Non-pigmented ciliary epithelial cell (primary cell): ENCODE measurements around the gene SERPINB6.
"Not testable (repeated sequence)": the region's sequence is repeated elsewhere in the genome, so short reads cannot be mapped to it uniquely, and the experiment has no call there.

Experiments used
- DNase-seq: peaks from one replicate; pipeline ENCODE4 v3.0.0-alpha.2; 2010; ENCODE audit warnings: low read depth

The SERPINB6 gene

DNA sequence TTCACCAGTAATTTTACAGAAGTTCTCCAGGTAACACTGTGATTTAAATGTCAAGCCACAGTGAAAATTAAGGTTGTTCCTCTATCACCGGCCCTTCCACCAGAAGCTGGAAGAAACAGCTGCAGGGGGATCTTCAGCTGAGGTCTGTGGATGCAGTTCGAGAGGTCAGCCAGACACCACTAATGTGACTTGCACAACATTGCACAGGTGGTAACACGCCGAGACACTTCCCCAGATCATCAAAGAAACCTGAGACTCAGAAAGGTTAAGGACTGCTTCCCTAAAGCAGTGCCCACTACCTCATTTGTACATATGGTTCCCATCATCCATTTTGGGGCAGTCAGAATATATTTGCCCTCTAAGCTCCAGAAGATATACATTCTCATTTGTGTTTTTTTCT lies 60.2 kb downstream of the SERPINB6 start:
- no peak for DNase-seq

DNA sequence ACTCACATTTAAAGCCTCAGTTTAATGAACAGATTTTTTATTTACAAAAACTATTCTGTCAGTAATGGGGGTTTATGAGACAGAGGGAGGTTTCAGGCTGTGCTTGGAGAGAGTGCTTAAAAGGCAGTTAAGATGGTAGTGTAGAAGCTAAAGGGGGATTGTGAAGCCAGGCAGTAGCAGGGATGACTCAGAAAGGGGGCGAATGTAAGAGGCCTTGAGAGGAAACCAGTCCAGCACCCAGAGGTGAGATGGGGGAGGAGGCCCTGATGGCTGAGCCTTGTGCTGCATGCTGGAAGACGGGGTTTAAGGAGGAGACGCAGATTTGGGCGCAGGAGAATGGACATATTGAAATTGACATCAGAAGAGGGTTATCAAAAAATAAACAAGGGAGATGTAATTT lies 61.6 kb downstream of the SERPINB6 start:
- no peak for DNase-seq

DNA sequence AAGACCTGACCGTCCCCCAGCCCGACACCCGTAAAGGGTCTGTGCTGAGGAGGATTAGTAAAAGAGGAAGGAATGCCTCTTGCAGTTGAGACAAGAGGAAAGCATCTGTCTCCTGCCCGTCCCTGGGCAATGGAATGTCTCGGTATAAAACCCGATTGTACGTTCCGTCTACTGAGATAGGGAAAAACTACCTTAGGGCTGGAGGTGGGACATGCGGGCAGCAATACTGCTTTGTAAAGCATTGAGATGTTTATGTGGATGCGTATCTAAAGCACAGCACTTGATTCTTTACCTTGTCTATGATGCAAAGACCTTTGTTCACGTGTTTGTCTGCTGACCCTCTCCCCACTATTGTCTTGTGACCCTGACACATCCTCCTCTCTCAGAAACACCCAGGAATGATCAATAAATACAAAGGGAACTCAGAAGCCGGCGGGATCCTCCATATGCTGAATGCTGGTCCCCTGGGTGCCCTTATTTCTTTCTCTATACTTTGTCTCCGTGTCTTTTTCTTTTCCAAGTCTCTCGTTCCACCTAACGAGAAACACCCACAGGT lies 62.2 kb downstream of the SERPINB6 start:
- DNase-seq = not testable (repeated sequence)

DNA sequence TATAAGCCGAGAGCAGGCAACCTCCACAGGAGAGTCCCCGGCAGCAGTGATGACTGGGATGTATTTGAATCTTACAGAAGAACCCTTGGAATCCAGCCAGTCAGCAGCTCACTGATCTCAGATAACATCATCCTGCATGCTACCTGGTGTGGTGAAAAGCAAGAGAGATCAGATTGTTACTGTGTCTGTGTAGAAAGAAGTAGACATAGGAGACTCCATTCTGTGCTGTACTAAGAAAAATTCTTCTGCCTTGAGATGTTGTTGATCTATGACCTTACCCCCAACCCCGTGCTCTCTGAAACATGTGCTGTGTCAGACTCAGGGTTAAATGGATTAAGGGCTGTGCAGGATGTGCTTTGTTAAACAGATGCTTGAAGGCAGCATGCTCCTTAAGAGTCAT lies 62.9 kb downstream of the SERPINB6 start:
- DNase-seq = not testable (repeated sequence)

DNA sequence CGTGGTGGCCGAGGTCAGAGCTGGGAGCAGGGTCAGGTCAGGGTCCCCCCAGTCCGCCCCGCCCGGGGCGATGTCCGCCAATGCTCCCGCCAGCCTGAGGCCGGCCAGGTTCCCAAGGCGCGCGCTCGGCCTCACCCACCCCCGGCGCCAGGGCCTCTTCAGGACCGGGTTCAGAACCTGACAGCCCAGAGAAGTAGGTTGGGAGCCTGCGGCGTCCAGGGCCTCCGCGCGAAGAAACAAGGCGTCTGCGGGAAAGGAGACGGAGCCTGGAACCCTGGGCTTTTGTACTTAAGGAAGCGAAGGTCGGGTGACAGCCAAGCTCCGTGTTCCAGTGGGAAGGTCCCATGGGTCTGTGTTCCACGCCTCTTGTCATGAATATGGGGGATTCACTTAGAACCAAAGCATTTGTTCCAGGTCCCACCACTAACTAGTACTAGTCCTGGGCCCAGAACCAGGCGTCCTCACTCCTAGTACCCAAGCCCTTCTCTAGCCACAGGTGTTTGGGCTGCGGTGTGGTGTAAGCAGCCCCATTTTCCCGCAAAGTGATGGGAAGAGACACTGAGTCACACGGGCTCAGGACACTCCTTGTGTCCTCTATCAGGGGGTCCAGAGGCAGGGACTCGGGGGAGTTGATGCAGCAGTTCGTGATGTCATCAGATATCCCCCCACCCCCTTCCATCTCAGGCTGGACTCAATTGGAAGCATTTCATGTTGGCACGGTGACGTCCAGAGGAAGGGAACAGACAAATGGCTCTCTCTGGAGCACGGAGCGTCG lies 67.8 kb downstream of the SERPINB6 start:
- DNase-seq = not testable (repeated sequence)

DNA sequence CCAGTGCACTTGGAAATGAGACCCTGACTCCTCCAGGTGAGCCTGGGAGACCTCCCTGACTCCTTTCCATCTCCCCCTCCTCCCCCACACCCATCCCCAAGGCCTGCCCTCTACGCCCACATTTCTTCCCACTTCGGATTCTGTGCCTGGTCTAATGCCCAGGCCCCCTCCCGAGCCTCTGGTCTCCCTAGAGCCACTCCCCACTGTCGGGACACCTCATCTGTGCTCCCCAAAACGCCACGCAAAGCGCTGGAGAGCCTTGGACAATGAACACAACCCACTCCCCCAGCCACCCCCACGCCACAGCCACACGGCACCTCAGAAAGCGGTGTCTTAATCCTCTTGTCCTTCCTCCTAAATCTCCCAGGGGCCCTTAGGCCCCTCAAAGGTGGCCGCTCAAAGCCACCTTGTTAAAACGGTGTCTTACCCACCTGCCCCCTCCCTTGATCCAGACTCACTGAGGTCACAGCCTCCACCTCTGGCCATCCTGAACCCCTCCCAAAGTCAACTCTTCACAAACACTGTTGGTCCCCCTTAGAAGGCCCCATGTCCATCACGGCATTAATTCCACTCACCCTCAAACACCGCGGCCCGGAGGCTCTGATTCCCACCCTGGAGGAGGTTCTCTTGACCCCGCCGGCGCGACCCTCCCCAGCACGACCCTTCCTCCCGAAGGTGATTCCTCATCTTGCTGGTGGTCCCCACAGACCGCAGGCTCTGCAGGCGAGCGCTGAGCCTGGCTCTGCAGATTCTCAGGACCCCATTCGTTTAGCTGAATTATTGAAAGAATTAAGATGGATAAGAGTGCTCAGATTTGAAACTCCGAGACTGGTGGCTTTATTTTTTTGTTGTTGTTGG lies 69.5 kb downstream of the SERPINB6 start:
- DNase-seq = not testable (repeated sequence)

DNA sequence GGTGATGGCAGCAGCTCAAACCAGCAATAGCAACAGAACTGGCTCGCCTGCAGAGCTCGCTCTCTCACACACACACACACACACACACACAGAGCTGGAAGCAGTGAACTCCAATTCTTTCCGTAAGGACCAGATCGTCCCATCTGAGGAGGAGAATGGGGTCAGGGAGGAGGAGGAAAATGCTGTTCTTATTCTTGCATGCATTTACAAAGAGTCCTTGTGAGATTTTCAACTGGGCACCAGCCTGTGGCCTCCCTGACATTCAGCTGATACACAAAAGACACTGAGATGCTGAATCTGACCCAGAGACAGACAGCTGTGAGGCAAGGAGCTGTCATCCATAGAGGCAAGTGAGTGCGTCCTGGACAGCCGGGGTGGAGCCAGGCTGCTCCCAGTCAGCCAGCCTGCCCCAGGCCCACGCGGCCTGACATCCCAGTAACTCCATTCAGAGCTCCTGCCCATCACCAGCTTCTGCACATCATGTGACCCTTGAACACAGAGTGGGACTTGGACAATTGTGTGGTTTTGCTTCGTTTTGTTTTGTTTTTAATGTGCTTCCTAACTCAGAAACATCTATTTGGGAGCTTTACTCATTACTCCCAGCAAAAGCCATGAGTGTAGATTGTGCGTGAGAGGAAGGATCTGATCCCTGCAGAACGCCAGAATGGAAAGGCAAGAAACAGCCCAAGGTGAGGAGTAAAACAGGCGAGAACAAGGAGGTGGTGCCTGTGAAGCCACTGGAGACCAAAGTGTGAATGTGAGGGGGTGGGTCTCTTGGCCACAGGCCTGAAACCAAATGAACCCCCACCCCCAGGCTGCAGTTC lies 70.3 kb downstream of the SERPINB6 start:
- no peak for DNase-seq

DNA sequence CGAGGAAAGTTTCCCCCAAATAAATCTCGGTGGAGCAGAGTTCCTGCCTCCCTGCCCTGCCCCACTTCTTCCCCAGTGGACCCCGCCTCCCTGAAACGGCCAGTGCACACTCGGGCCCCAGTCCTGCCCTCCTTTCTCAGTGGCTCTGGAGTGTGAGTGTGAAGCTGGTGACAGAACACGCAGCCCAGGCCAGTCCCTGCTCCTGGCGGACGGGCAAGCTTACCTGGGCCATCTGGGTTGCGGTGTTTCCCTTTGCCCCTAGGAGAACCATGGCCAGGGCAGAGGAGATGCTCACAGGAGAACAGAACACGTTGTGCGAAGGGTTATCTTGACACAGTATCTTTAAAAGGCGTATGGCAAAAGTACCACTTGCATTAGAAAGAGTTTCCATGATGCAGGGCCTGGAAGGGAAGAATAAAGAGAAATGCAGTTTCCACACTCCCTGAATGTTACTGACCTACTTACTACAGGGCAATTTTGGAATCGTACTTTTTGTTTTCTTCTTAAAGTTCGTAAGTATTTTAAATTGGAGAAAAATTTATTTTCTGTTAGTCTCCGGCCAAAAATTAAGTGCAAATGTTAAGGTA lies 71.1 kb downstream of the SERPINB6 start:
- DNase-seq = no peak

DNA sequence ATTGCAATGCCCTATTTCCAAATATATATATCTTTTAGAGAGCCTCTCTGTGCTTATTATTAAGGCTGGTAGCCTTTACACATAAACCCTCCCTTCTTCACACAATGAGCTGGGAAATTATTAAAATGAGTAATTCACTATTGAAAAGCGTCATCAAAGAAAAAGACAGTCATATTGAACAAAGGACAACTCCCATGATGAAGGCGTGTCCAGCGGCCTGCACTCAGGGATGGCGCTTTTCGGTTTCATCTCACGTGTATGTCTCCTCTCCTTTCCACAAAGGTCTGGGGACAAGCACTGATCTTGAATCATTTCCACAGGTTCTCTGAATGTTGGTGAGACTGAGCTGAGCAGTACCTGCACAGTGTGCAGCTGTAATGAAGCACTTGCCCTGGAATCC lies 71.8 kb downstream of the SERPINB6 start:
- no peak for DNase-seq
